ENCODE data around the gene AFF2.

GRCh38 chrX:148536961-148537360 lies 36.5 kb downstream of the AFF2 start:
- TF ChIP-seq, protein P1, sequence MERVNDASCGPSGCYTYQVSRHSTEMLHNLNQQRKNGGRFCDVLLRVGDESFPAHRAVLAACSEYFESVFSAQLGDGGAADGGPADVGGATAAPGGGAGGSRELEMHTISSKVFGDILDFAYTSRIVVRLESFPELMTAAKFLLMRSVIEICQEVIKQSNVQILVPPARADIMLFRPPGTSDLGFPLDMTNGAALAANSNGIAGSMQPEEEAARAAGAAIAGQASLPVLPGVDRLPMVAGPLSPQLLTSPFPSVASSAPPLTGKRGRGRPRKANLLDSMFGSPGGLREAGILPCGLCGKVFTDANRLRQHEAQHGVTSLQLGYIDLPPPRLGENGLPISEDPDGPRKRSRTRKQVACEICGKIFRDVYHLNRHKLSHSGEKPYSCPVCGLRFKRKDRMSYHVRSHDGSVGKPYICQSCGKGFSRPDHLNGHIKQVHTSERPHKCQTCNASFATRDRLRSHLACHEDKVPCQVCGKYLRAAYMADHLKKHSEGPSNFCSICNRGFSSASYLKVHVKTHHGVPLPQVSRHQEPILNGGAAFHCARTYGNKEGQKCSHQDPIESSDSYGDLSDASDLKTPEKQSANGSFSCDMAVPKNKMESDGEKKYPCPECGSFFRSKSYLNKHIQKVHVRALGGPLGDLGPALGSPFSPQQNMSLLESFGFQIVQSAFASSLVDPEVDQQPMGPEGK (CRISPR knock-in tag; IDR thresholded peaks at IDR 0.05; ENCODE audit: borderline replicate concordance): no peak
- TF ChIP-seq TOX (CRISPR knock-in tag; IDR thresholded peaks at IDR 0.05; ENCODE audit: borderline replicate concordance) (no peak), ZFP3 (CRISPR knock-in tag; IDR thresholded peaks at IDR 0.05) (no peak), SNAI2 (CRISPR knock-in tag; IDR thresholded peaks at IDR 0.05) (no peak), ARNTL (CRISPR knock-in tag; IDR thresholded peaks at IDR 0.05; ENCODE audit: borderline replicate concordance, low read depth) (no peak), ZNF70 (CRISPR knock-in tag; IDR thresholded peaks at IDR 0.05) (no peak), RARB (CRISPR knock-in tag; IDR thresholded peaks at IDR 0.05) (no peak), CSDC2 (CRISPR knock-in tag; IDR thresholded peaks at IDR 0.05) (no peak), CREB5 (CRISPR knock-in tag; IDR thresholded peaks at IDR 0.05; ENCODE audit: low read depth) (no peak), TSHZ2 (CRISPR knock-in tag; IDR thresholded peaks at IDR 0.05) (no peak)
